Mucosa of gallbladder (tissue), 1 donor: ENCODE measurements around the gene LEKR1. TPM values are rescaled to one million over a fixed set of nuclear protein-coding genes. Genes with fewer than 3 reads are reported as not detected.

Experiments used
- total RNA-seq: library from RNA; stranded (reverse); gene quantifications from one replicate; pipeline ENCODE4 v1.2.1, GENCODE V29; 2021
- donor health status: DM: no; HTN: no; CAD: no.

The LEKR1 gene
- total RNA-seq, 1 donor from 2014 or later: 2.2 TPM

Other genes starting within 250 kb of the LEKR1 start
- gene TIPARP, start 151.8 kb upstream of the LEKR1 start, total RNA-seq: 28.5 TPM